OCI-LY3 (cell line): ENCODE results near the gene MAPKAP1.

ENCODE experiments used
- EZH2phosphoT487 ChIP-seq: fragments of 200-600 bp; shearing (Covaris generic); IDR thresholded peaks from 2 replicates; pipeline ENCODE4 v1.6.1; 2018; ENCODE audit warnings: antibody characterized with exemption, mixed run types, low read depth
- TF ChIP-seq, protein P1 (sequence below): fragments of 200-600, 300-600 bp; sonication (generic); IDR thresholded peaks from 2 replicates; pipeline ENCODE4 v1.5.1; 2014; ENCODE audit warnings: antibody characterized with exemption, low read length, low read depth

DNA sequence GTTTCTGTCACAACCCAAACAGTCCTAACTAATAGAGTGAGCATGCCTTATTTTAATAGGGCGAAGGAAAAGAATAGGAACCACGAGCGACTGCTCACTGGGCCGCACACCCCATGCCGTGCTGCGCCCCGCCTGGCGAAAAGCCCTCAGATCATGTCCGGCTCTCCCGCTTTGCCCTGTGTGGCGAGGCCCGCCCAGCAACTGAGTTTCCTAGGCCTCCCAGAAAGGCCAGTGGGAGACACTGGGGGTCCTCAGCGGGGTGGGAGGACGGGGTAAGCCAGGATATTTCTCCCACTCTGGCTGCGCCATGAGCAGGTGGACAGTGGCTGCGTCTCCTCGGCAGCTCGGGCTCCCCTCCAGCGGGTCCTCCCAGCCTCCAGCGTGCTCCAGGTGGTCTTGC is 307.3 kb downstream of the MAPKAP1 start:
- TF ChIP-seq, protein P1, sequence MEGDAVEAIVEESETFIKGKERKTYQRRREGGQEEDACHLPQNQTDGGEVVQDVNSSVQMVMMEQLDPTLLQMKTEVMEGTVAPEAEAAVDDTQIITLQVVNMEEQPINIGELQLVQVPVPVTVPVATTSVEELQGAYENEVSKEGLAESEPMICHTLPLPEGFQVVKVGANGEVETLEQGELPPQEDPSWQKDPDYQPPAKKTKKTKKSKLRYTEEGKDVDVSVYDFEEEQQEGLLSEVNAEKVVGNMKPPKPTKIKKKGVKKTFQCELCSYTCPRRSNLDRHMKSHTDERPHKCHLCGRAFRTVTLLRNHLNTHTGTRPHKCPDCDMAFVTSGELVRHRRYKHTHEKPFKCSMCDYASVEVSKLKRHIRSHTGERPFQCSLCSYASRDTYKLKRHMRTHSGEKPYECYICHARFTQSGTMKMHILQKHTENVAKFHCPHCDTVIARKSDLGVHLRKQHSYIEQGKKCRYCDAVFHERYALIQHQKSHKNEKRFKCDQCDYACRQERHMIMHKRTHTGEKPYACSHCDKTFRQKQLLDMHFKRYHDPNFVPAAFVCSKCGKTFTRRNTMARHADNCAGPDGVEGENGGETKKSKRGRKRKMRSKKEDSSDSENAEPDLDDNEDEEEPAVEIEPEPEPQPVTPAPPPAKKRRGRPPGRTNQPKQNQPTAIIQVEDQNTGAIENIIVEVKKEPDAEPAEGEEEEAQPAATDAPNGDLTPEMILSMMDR = no peak
- TF ChIP-seq EZH2phosphoT487 = no peak
